Muscle layer of duodenum (tissue), 2 donors: ENCODE measurements around the gene NOS1AP.

Experiments
- H3K27ac ChIP-seq: one replicate; pipeline ENCODE4 v1.7.0; 2013; ENCODE audit warnings: mild to moderate bottlenecking, low read length
- H3K27me3 ChIP-seq: one replicate; pipeline ENCODE4 v1.7.0; 2013; ENCODE audit warnings: low read depth, mild to moderate bottlenecking, control low read depth, low read length
- H3K36me3 ChIP-seq, 2 donors: one replicate each; pipeline ENCODE4 v1.7.0; 2013; ENCODE audit warnings: low read length in 2 of 2, control low read depth in 1 of 2, mild to moderate bottlenecking in 1 of 2; ENCODE audit not compliant: insufficient read depth in 2 of 2, control insufficient read depth in 1 of 2
- H3K4me1 ChIP-seq, 2 donors: one replicate each; pipeline ENCODE4 v1.7.0; 2013; ENCODE audit warnings: low read length in 2 of 2, mild to moderate bottlenecking in 2 of 2, control low read depth in 1 of 2, moderate library complexity in 1 of 2; ENCODE audit not compliant: insufficient read depth in 2 of 2, control insufficient read depth in 1 of 2
- H3K4me3 ChIP-seq, 2 donors: one replicate each; pipeline ENCODE4 v1.7.0; 2013; ENCODE audit warnings: low read length in 2 of 2, low read depth in 1 of 2, mild to moderate bottlenecking in 1 of 2
- H3K9me3 ChIP-seq, 2 donors: one replicate each; pipeline ENCODE4 v1.7.0; 2013; ENCODE audit warnings: low read length in 2 of 2, control low read depth in 1 of 2, mild to moderate bottlenecking in 1 of 2; ENCODE audit not compliant: control insufficient read depth in 1 of 2
- donor health status: healthy.

Gene NOS1AP

GRCh38 chr1:162372159-162373071 is 302.9 kb downstream of the NOS1AP start:
- H3K27ac ChIP-seq = no peak overlapping the region
- H3K4me3 ChIP-seq = no peak overlapping the region
- H3K36me3 ChIP-seq = no peaks in the 10 kb centered on the region
- H3K4me1 ChIP-seq = no peaks in the 10 kb centered on the region
- H3K27me3 ChIP-seq = no peaks in the 10 kb centered on the region
- no peaks in the 10 kb centered on the region for H3K9me3 ChIP-seq

DNA sequence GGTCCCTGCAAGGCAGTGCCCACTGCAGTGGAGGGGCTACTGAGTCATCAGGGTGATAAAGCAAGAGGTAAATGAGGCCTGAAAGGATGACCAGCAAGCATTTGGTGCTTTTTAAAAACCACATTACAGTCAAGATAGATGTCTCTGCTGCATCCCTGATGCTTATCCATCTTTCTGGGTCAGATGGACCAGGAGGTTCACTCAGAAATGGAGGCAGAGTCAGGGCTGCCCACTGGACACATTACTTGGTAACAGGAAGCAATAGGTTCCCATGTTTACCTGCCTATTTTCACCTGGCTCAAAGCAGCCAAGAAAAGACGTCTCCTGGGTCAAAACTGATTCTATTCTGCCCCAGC is 303.6 kb downstream of the NOS1AP start:
- Histone ChIP-seq H3K9me3 (no peaks in the 10 kb centered on the region), H3K27ac (no peak overlapping the region), H3K4me3 (no peak overlapping the region), H3K36me3 (no peaks in the 10 kb centered on the region), H3K4me1 (no peaks in the 10 kb centered on the region), H3K27me3 (no peaks in the 10 kb centered on the region)

DNA sequence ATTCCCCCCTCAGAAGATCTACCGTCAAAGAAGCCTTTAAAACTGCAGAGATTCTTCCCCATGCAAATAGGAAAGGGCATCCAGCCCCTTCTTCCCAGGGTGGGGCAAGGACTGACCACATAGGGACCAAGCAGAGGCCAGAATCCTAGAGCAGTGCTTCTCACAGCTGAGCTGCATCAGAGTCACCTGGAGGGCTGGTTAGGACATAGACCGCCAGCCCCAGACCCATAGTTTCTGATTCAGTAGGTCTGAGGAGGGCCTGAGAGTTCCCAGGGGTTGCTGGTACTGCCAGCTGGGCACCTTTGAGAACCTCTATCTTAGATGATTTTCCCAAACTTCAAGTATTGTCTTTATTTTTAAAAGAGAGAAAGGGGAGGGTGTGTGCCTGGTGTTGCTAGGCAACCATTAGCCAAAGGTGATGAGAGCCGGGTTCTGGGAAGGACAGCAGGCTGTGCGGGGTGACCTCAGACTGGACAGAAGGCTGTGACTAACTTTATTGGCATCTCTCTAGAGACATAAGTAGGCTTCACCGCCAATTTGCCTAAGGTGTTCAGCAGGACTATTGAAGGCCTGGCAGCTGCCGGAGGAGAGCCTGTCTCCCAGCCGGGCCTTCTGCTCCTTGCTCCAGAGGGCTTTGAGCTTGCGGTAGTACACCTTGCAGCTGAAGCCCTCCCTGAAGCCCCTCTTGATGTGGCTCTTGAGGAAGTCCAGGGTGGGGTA is 304.2 kb downstream of the NOS1AP start:
- Histone ChIP-seq H3K4me3 (no peak overlapping the region), H3K4me1 (no peaks in the 10 kb centered on the region), H3K9me3 (no peaks in the 10 kb centered on the region), H3K27ac (no peak overlapping the region), H3K27me3 (no peaks in the 10 kb centered on the region), H3K36me3 (no peaks in the 10 kb centered on the region)

DNA sequence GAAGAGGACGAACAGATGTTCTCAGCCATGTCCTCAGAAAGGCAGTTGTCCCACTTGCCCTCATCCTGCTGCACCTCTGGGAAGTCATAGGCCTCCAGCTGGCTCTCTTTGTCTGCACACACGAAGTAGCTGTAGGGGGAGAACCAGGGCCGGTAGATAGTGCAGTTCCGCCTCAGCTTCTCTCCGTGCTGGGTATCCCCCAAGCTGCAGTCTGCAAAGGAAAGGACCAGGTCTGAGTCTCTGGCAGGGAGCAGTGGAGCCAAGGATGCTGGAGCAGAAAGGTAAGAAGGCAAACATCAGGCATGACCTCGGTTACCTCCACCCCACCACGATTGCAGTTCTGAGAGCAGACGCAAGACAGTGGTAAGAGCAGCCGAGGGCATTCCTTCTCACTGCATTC is 304.9 kb downstream of the NOS1AP start:
- Histone ChIP-seq H3K27me3 (no peaks in the 10 kb centered on the region), H3K4me1 (no peaks in the 10 kb centered on the region), H3K9me3 (no peaks in the 10 kb centered on the region), H3K36me3 (no peaks in the 10 kb centered on the region), H3K4me3 (no peak overlapping the region), H3K27ac (no peak overlapping the region)

DNA sequence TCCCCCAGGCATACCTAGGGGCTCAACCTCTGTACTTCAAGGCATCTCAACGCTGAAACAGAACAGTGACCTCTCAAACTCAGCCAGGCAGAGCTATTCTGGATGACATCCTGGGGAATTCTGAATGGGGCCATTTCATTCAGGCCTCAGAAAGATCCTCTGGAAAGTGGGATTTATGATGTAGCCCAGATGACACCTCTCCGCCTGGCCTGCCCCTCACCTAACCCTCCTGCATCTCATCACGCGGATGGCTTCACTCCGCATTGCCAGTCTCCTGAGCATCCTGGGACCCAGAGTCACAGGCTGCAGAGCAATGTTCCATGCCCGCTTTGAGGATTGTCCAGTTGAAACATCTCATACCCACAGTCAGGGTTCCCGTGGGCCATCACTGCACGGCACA is 306.0 kb downstream of the NOS1AP start:
- H3K36me3 ChIP-seq = no peaks in the 10 kb centered on the region
- H3K9me3 ChIP-seq = no peaks in the 10 kb centered on the region
- no peak overlapping the region for H3K27ac ChIP-seq
- H3K4me3 ChIP-seq = no peak overlapping the region
- H3K4me1 ChIP-seq = no peaks in the 10 kb centered on the region
- no peaks in the 10 kb centered on the region for H3K27me3 ChIP-seq

GRCh38 chr1:162376691-162377090 is 307.2 kb downstream of the NOS1AP start, which contains the start of gene SPATA46:
Gene SPATA46 (minus strand): TSS chr1:162376854. CDS start chr1:162376790, 64 bp downstream.
- Histone ChIP-seq H3K27ac (no peak within 1 kb of the TSS), H3K4me1 (no peaks in the 10 kb centered on the region), H3K4me3 (no peak within 1 kb of the TSS), H3K27me3 (no peaks in the 10 kb centered on the region), H3K9me3 (no peaks in the 10 kb centered on the region), H3K36me3 (no peaks in the 10 kb centered on the region)

- Histone ChIP-seq H3K27ac (no peak overlapping the region), H3K27me3 (no peaks in the 10 kb centered on the region)
Measured at GRCh38 chr1:162380061-162380846, 310.8 kb downstream of the NOS1AP start.

GRCh38 chr1:162381383-162381782 is 311.9 kb downstream of the NOS1AP start, which contains the start of gene C1orf226:
Gene C1orf226 (plus strand): TSS chr1:162381728. CDS start chr1:162381902, 174 bp downstream.
- H3K36me3 ChIP-seq = no peaks in the 10 kb centered on the region
- no peak within 1 kb of the TSS for H3K4me3 ChIP-seq
- H3K4me1 ChIP-seq = no peaks in the 10 kb centered on the region
- peak within 1 kb of the TSS; percentile 60 for H3K27ac ChIP-seq
- H3K9me3 ChIP-seq = no peaks in the 10 kb centered on the region
- H3K27me3 ChIP-seq = no peaks in the 10 kb centered on the region

More at GRCh38 chr1:162380061-162380846, 310.8 kb downstream of the NOS1AP start:
- Histone ChIP-seq H3K36me3 (no peaks in the 10 kb centered on the region), H3K9me3 (no peaks in the 10 kb centered on the region), H3K4me3 (no peak overlapping the region), H3K4me1 (no peaks in the 10 kb centered on the region)

DNA sequence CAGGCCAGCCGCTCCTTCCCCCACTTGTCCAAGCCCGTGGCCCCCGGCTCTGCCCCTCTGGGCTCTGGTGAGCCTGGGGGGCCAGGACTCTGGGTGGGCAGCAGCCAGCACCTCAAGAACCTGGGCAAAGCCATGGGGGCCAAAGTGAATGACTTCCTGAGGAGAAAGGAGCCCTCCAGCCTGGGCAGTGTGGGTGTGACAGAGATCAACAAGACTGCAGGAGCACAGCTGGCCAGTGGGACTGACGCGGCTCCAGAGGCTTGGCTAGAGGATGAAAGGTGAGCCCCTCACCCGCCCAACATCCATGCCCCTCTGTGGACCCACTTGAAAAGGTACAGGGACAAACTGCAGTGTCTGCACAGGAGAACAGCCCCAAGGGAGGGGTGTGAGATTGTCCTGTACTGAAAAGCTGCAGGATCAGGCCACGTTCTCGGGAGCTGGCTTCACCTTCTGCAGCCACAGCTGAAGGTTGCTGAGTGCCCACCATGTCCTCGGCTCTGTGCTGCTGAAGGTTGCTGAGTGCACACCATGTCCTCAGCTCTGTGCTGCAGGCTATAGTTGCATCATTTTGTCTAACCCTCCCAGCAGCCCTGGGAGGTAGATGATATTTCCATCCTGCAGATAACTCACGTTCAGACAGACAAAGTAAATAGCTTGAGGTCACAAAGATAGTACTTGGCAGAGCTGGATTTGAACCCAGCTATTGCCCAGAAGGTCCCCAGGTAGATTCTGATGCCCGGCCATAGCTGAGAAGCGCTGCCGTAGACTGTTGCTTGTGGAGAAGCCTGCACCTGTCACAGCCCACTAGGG is 312.7 kb downstream of the NOS1AP start:
- no peaks in the 10 kb centered on the region for H3K27me3 ChIP-seq
- no peak overlapping the region for H3K4me3 ChIP-seq
- no peaks in the 10 kb centered on the region for H3K36me3 ChIP-seq
- no peaks in the 10 kb centered on the region for H3K4me1 ChIP-seq
- peak overlapping the region; percentile 60 for H3K27ac ChIP-seq
- no peaks in the 10 kb centered on the region for H3K9me3 ChIP-seq

GRCh38 chr1:162383091-162383490 is 313.6 kb downstream of the NOS1AP start:
- Histone ChIP-seq H3K9me3 (no peaks in the 10 kb centered on the region), H3K27ac (no peak overlapping the region), H3K4me3 (no peak overlapping the region), H3K36me3 (no peaks in the 10 kb centered on the region), H3K27me3 (no peaks in the 10 kb centered on the region), H3K4me1 (no peaks in the 10 kb centered on the region)
